ENCODE measurements around the gene NCKAP5.

GRCh38 chr2:133579274-133579673, 11.0 kb upstream of the NCKAP5 start:
- TF ChIP-seq BHLHE40 (IDR thresholded peaks at IDR 0.05; ENCODE audit: borderline replicate concordance) (no peak), ZNF384 (IDR thresholded peaks at IDR 0.05) (no peak), SP1 (IDR thresholded peaks at IDR 0.05) (no peak), NFRKB (IDR thresholded peaks at IDR 0.05) (no peak), ARNT (IDR thresholded peaks at IDR 0.05) (no peak)

Data from HEK293T (cell line).